Endothelial cell of umbilical vein (primary cell): ENCODE measurements around the gene OSBPL10. TPM values are rescaled to one million over a fixed set of nuclear protein-coding genes. Genes with fewer than 3 reads are reported as not detected.

Experiments
- BruUV-seq: library from RNA; stranded (reverse); fragments of 400-500 nt; replicated peaks from 2 replicates; lab custom pipeline; 2021; lab: Mats Ljungman, UMichigan
- CTCF ChIA-PET: fragments of 300-600, 350-600 bp; sonication (Branson Sonifier 250); formaldehyde crosslinking; loops from one replicate; lab custom pipeline; 2021; ENCODE audit warnings: antibody characterized with exemption, inconsistent platforms; lab: Charles Lee
- POLR2A ChIA-PET: fragments of 300-600, 350-600 bp; sonication (Branson Sonifier 250); formaldehyde crosslinking; loops from one replicate; lab custom pipeline; 2021; ENCODE audit warnings: antibody characterized with exemption, inconsistent platforms; lab: Charles Lee
- DNase-seq: peaks from one replicate; pipeline ENCODE4 v3.0.0-alpha.2; 2011; ENCODE audit warnings: low read depth, low spot score
- FAIRE-seq: peaks from 2 replicates; lab custom pipeline; 2011; peaks lifted over from hg19 to GRCh38; lab: Jason Lieb, UNC
- H2AFZ ChIP-seq: 2 replicates; pipeline ENCODE4 v1.6.0; 2012; ENCODE audit warnings: low read depth, low read length, control low read depth, inconsistent platforms
- H3K27ac ChIP-seq: 2 replicates; pipeline ENCODE4 v1.5.1; 2011; ENCODE audit warnings: low read depth, mild to moderate bottlenecking, control low read depth, low read length, moderate library complexity; ENCODE audit not compliant: insufficient read depth
- H3K27me3 ChIP-seq, 2 experiments: 2 replicates each; pipeline versions ENCODE4 v1.6.0 to v1.6.1; 2011; ENCODE audit warnings: low read length in 2 of 2, mixed read lengths in 1 of 2; ENCODE audit not compliant: control insufficient read depth in 2 of 2, insufficient read depth in 2 of 2
- H3K36me3 ChIP-seq, 2 experiments: 2 replicates in 1 of 2; 3 replicates in 1 of 2; pipeline ENCODE4 v1.5.1; 2011; ENCODE audit warnings: low read length in 2 of 2, mild to moderate bottlenecking in 1 of 2, moderate library complexity in 1 of 2; ENCODE audit not compliant: control insufficient read depth in 2 of 2, insufficient read depth in 2 of 2; ENCODE audit errors: extremely low read depth in 1 of 2
- H3K4me1 ChIP-seq: 3 replicates; pipeline ENCODE4 v1.5.1; 2011; ENCODE audit warnings: mild to moderate bottlenecking, low read length; ENCODE audit not compliant: control insufficient read depth, insufficient read depth; ENCODE audit errors: extremely low read depth
- H3K4me2 ChIP-seq: 2 replicates; pipeline ENCODE4 v1.6.1; 2011; ENCODE audit warnings: low read length, control low read depth, mixed read lengths; ENCODE audit not compliant: insufficient read depth
- H3K4me3 ChIP-seq, 3 experiments: fragments of 200-600 bp in 1 of 3; sonication (generic), shearing (Covaris generic) in 1 of 3; replicated peaks in 1 of 3; 2 replicates each; pipeline ENCODE4 v1.5.1; 2011 to 2016; ENCODE audit warnings: control low read depth in 3 of 3, low read length in 3 of 3, mild to moderate bottlenecking in 2 of 3, inconsistent platforms in 1 of 3, low read depth in 1 of 3, moderate library complexity in 1 of 3; ENCODE audit not compliant: insufficient read depth in 1 of 3
- H3K79me2 ChIP-seq: 2 replicates; pipeline ENCODE4 v1.6.0; 2012; ENCODE audit warnings: low read length, inconsistent platforms; ENCODE audit not compliant: control insufficient read depth, insufficient read depth
- H3K9ac ChIP-seq: replicated peaks from 2 replicates; pipeline ENCODE3; 2011; ENCODE audit warnings: low read length, control low read depth; ENCODE audit not compliant: insufficient read depth; ENCODE audit errors: extremely low read depth
- H3K9me1 ChIP-seq: replicated peaks from 3 replicates; pipeline ENCODE4 v1.6.0; 2011; ENCODE audit warnings: mild to moderate bottlenecking, low read length; ENCODE audit not compliant: control insufficient read depth, insufficient read depth; ENCODE audit errors: extremely low read depth
- H3K9me3 ChIP-seq: replicated peaks from 2 replicates; pipeline ENCODE4 v1.5.1; 2012; ENCODE audit warnings: low read length, inconsistent platforms; ENCODE audit not compliant: control insufficient read depth, insufficient read depth
- H4K20me1 ChIP-seq: replicated peaks from 2 replicates; pipeline ENCODE3; 2011; ENCODE audit warnings: mild to moderate bottlenecking, low read length; ENCODE audit not compliant: control insufficient read depth, insufficient read depth; ENCODE audit errors: extremely low read depth
- EZH2 ChIP-seq: IDR thresholded peaks from 2 replicates; pipeline ENCODE4 v1.6.1; 2012; ENCODE audit warnings: borderline replicate concordance, low read depth, mild to moderate bottlenecking, moderate library complexity, low read length, inconsistent platforms; ENCODE audit not compliant: severe bottlenecking
- FOS ChIP-seq: IDR thresholded peaks from 2 replicates; pipeline ENCODE4 v1.6.1; 2011; ENCODE audit warnings: mild to moderate bottlenecking, low read length, moderate library complexity, borderline replicate concordance; ENCODE audit not compliant: insufficient read depth
- GATA2 ChIP-seq: IDR thresholded peaks from 2 replicates; pipeline ENCODE4 v1.7.0; 2011; ENCODE audit warnings: low read depth, mild to moderate bottlenecking, moderate library complexity, mixed read lengths, low read length; ENCODE audit not compliant: insufficient read length, insufficient read depth
- JUN ChIP-seq: IDR thresholded peaks from 2 replicates; pipeline ENCODE4 v1.6.1; 2011; ENCODE audit warnings: borderline replicate concordance, low read depth; ENCODE audit not compliant: insufficient read length, insufficient read depth
- MAX ChIP-seq: IDR thresholded peaks from 2 replicates; pipeline ENCODE4 v1.6.1; 2011; ENCODE audit not compliant: insufficient read depth, insufficient read length
- MYC ChIP-seq: IDR thresholded peaks from one replicate; pipeline ENCODE4 v1.6.1; 2011; ENCODE audit warnings: mild to moderate bottlenecking, low read depth, low read length
- POLR2A ChIP-seq: IDR thresholded peaks from 2 replicates; pipeline ENCODE4 v1.6.1; 2012; ENCODE audit warnings: low read depth, mild to moderate bottlenecking, control low read depth, low read length
- POLR2AphosphoS5 ChIP-seq: IDR thresholded peaks from 2 replicates; pipeline ENCODE4 v1.6.1; 2012; ENCODE audit warnings: low read depth, mild to moderate bottlenecking, control low read depth, low read length, moderate library complexity; ENCODE audit not compliant: insufficient read depth
- dilution Hi-C: fragments of 300-500 bp; cut with MboI; formaldehyde crosslinking; loops from one replicate; pipeline ENCODE4 v1.15.0; 2019; ENCODE audit warnings: low sequenced_read_pairs; ENCODE audit not compliant: extremely low pct_ligation_motif_present
- intact Hi-C: fragments of 100-400 bp; cut with micrococcal nuclease; formaldehyde crosslinking; loops from one replicate; pipeline ENCODE4 v1.10.0; 2022
- polyA plus RNA-seq, 4 experiments: library from polyadenylated mRNA; depleted of rRNA in 3 of 4; stranded (reverse) in 3 of 4; unstranded in 1 of 4; fragments of >200 nt; gene quantifications; 2 replicates each; pipeline versions ENCODE4 v1.2.1 to v1.2.3, GENCODE V29; 2011 to 2012; ENCODE audit warnings: missing spikeins in 1 of 4
- total RNA-seq: library from RNA; stranded (reverse); gene quantifications from 2 replicates; pipeline ENCODE4 v1.2.3, GENCODE V29; 2021
- TF ChIP-seq, protein P1 (sequence below), 2 donors: IDR thresholded peaks; 1 replicate in 1 of 2; 2 replicates in 1 of 2; pipeline ENCODE4 v1.5.1; 2011; ENCODE audit warnings: low read length in 2 of 2, mild to moderate bottlenecking in 2 of 2, moderate library complexity in 2 of 2, control low read depth in 1 of 2, inconsistent platforms in 1 of 2, low read depth in 1 of 2; ENCODE audit not compliant: insufficient read depth in 1 of 2; ENCODE audit errors: extremely low read depth in 1 of 2

OSBPL10 gene
- total and polyA plus RNA-seq, 2 donors (not counting 3 experiments of a cell fraction or from before 2014, with no cell fraction given) = 10.8 to 47.6 TPM

DNA sequence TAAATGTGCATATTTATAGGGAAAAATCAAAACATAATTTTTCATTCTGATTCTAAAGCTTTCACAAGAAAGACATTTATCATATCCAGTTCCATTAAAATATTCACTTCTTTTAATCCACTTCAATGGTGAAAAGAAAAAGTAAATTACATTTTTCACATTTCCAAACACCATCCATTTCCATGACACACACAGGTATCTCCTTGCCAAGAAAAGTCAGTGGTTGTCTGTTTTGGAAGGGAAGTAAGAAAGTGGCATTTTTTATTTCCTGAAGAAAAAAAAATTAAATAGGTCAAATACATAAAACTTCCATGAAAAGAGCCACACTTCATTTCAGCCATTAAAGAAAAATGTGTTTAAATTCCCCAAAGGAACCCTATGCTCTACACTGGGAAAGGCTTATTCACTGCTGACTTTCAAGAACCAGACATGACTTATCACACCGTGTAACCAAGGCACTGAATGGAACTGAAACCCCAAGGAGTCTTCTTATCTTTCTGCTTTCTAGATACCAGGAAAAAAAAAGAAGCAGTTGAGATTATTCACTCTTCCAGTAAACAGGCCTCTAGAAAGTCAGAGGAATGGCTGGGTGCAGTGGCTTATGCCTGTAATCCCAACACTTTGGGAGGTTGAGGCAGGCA lies 44.5 kb downstream of the OSBPL10 start:
- Histone ChIP-seq H3K4me1 (peaks cover 11% of the 10 kb centered on the region), H3K27ac (no peak overlapping the region), H4K20me1 (no peaks in the 10 kb centered on the region), H3K27me3 (no peaks in the 10 kb centered on the region), H2AFZ (no peak overlapping the region), H3K9me3 (no peaks in the 10 kb centered on the region), H3K9ac (no peak overlapping the region), H3K36me3 (no peaks in the 10 kb centered on the region), H3K4me3 (no peak overlapping the region), H3K4me2 (no peak overlapping the region), H3K9me1 (no peaks in the 10 kb centered on the region), H3K79me2 (peaks cover 5% of the 10 kb centered on the region)
- BruUV-seq = no TSS peak
- intact Hi-C loops = no loop called here
- dilution Hi-C loops = no loop called here
- POLR2A ChIA-PET = no interaction called here
- CTCF ChIA-PET = no interaction called here
- no peak for FAIRE-seq
- DNase-seq = peak; percentile 33
- no peak for TF ChIP-seq MAX
- TF ChIP-seq POLR2A = no peak
- no peak for TF ChIP-seq JUN
- no peak for TF ChIP-seq MYC
- TF ChIP-seq, protein P1, sequence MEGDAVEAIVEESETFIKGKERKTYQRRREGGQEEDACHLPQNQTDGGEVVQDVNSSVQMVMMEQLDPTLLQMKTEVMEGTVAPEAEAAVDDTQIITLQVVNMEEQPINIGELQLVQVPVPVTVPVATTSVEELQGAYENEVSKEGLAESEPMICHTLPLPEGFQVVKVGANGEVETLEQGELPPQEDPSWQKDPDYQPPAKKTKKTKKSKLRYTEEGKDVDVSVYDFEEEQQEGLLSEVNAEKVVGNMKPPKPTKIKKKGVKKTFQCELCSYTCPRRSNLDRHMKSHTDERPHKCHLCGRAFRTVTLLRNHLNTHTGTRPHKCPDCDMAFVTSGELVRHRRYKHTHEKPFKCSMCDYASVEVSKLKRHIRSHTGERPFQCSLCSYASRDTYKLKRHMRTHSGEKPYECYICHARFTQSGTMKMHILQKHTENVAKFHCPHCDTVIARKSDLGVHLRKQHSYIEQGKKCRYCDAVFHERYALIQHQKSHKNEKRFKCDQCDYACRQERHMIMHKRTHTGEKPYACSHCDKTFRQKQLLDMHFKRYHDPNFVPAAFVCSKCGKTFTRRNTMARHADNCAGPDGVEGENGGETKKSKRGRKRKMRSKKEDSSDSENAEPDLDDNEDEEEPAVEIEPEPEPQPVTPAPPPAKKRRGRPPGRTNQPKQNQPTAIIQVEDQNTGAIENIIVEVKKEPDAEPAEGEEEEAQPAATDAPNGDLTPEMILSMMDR (IDR thresholded peaks at IDR 0.05; ENCODE audit: extremely low read depth in 1 of 2, insufficient read depth in 1 of 2, low read depth in 1 of 2, low read length in 2 of 2) = no peak
- no peak for TF ChIP-seq GATA2
- TF ChIP-seq EZH2 = no peak
- TF ChIP-seq FOS = no peak
- TF ChIP-seq POLR2AphosphoS5 = no peak
